T-helper 1 cell treated with Interleukin-12 subunit alpha and Interleukin-12 subunit beta and Interleukin-4 antibody, amounts not matched to agents 30 μg/mL and 1 μg/mL, for 36 hours (primary cell): Measurements from ENCODE around the gene CDX1.

Source experiments
- H3K27ac Mint-ChIP-seq: one replicate; pipeline ENCODE4 v1.8.0; 2021; ENCODE audit warnings: mild to moderate bottlenecking, mixed read lengths
- H3K27me3 Mint-ChIP-seq: one replicate; pipeline ENCODE4 v1.8.0; 2021; ENCODE audit warnings: low read depth, mixed read lengths
- H3K36me3 Mint-ChIP-seq: one replicate; pipeline ENCODE4 v1.8.0; 2021; ENCODE audit warnings: low read depth, mixed read lengths
- H3K4me1 Mint-ChIP-seq: one replicate; pipeline ENCODE4 v1.8.0; 2021; ENCODE audit warnings: low read depth, mixed read lengths
- H3K4me3 Mint-ChIP-seq: one replicate; pipeline ENCODE4 v1.8.0; 2021; ENCODE audit warnings: mild to moderate bottlenecking, moderate library complexity, mixed read lengths
- H3K9me3 Mint-ChIP-seq: one replicate; pipeline ENCODE4 v1.8.0; 2021; ENCODE audit warnings: mixed read lengths

The CDX1 gene

DNA sequence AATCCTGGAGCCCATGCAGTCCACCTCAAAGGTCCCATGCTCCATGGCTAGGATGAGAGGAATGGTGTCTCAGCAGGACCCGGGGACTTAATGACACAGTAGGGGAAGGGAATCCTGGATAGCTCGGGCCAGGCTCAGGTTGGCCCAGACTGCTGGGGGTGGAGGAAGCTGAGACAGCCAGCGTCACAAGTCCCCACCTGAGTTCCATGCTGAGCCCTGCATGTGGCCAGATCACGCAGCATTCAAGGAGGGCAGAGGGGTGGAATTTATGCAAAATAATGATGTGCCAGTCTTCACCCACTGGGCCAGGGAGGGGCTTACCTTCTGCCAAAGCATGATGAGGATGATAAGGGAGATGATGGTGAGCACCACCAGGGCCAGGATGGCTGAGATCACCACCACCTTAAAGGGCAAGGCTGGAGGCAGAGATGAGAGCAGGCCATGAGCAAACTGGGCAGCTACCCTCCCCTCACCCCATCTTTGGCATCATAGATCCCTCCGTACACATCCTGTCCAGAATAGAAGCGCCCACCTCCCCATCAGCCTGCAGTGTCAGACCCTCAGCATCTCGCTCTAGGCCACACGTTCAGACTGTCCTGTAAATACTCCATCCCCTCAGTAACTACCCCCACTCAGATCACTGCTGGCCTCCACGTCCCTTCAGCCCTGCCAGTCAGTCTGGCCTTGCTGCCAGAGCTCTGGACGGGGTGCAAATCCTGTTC, 40.2 kb upstream of the CDX1 start:
- Mint-ChIP-seq H3K27me3 (no peaks in the 10 kb centered on the region), H3K36me3 (no peaks in the 10 kb centered on the region), H3K4me3 (no peak overlapping the region), H3K9me3 (no peaks in the 10 kb centered on the region), H3K27ac (no peak overlapping the region), H3K4me1 (peaks cover 12% of the 10 kb centered on the region)

DNA sequence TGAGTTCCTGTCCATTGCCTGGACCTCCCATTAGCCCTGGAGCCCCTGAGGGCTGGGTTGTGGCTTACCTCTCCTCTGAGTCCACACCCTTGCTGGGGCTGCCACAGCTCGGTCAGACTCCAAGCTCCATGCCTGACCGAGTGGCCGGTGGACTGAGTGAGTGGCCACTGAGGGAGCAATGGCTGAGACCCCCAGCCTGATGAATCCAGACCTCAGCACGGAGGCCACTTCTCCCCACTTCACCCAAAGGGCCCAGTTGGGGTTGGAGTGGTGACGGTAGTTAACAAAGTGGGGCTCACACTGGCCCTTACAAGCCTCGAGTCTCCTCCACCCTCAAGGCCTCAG, 39.7 kb upstream of the CDX1 start:
- peaks cover 12% of the 10 kb centered on the region for H3K4me1 Mint-ChIP-seq
- no peak overlapping the region for H3K4me3 Mint-ChIP-seq
- H3K36me3 Mint-ChIP-seq = no peaks in the 10 kb centered on the region
- H3K27ac Mint-ChIP-seq = no peak overlapping the region
- no peaks in the 10 kb centered on the region for H3K27me3 Mint-ChIP-seq
- H3K9me3 Mint-ChIP-seq = no peaks in the 10 kb centered on the region

DNA sequence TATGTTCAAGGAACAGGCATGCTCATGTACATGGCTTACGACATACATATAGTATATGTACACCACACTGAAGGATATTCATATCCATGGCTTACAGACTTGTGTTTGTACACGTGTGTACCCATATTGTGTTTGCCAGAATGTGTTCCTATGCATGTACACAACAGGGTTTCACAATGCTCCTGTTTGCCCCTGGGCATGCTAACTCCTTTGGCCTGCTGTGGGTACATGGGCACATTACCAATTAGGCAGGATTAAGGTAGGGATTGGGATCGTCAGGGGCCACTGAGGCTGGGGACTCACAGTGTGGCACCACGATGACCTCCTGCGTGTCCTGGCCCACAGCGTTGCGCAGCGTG, 37.1 kb upstream of the CDX1 start:
- Mint-ChIP-seq H3K9me3 (no peaks in the 10 kb centered on the region), H3K4me1 (peaks cover 10% of the 10 kb centered on the region), H3K27me3 (no peaks in the 10 kb centered on the region), H3K27ac (no peak overlapping the region), H3K4me3 (no peak overlapping the region), H3K36me3 (no peaks in the 10 kb centered on the region)

DNA sequence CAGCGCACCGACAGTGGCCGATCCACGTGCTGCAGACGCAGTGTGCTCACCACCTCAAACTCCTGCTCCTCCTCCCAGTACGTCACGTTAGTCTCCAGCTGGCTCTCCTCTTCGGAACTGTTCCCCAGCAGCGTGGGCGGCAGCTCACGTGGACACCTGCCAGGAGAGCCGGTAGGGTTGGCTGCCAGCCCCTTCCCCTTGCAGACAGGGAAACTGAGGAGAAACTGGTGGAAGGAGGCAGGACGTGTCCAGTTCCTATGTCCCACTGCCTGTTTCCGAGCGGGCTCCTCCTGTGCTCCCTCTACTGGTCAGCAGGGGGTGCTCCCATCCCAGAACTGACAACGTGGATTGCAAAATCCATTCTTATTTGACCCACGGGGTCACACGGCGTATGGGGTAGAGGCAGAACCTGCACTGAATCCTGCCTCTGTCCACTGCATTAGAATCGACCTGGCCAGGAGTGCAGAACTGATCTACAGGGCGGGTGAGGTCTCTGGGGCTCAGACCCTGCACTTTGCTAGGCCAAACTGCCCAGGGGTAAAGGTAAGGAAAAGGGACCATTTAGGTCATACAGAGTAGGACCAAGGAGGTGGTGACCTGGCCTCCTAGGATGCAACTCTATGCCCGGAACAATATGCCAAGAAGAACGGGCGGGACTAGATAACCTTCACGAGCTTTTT, 36.6 kb upstream of the CDX1 start:
- no peaks in the 10 kb centered on the region for H3K9me3 Mint-ChIP-seq
- no peak overlapping the region for H3K27ac Mint-ChIP-seq
- H3K4me3 Mint-ChIP-seq = no peak overlapping the region
- H3K4me1 Mint-ChIP-seq = peaks cover 10% of the 10 kb centered on the region
- no peaks in the 10 kb centered on the region for H3K36me3 Mint-ChIP-seq
- H3K27me3 Mint-ChIP-seq = no peaks in the 10 kb centered on the region

DNA sequence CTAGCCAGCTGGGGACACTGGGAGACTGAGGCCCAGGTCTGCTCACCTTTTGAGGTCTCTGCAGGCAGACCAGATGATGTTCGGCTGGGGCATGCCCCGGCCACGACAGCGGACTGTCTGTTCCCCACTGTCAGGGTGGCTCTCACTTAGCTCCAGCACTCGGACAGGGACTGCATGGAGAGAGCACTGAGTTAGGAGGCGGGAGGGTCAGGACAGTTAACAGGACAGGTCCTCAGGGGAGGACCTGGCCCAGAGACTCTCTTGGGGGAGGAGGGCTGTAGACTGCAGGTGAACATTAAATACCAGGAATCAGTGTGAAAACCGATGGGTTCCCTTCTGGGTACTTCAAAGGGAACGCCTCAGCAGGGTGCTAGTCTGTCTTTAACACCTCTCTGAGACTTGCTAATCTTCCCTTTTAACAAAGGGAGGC, 36.1 kb upstream of the CDX1 start:
- Mint-ChIP-seq H3K27ac (peak overlapping the region; percentile 8), H3K36me3 (no peaks in the 10 kb centered on the region), H3K4me1 (peaks cover 10% of the 10 kb centered on the region), H3K4me3 (no peak overlapping the region), H3K9me3 (no peaks in the 10 kb centered on the region), H3K27me3 (no peaks in the 10 kb centered on the region)

DNA sequence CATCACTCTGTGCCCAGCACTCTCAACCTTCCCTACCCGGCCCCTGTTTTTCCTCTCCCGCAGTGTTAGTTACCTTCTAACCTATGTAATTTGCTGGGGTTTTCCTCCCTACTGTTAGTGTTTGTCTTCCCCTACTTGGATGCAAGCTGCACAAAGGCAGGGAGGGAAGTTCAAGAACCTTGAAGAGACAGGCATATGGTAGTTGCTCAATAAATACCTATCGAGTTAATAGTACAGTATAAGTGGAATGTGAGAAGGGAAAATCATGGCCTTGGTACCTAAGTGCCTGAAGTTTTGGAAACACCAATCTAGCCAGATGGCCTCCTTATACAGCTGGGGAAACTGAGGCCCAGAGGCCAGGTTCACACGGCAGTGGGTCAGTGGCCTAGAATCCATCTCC, 35.1 kb upstream of the CDX1 start:
- Mint-ChIP-seq H3K4me1 (peaks cover 10% of the 10 kb centered on the region), H3K36me3 (no peaks in the 10 kb centered on the region), H3K9me3 (no peaks in the 10 kb centered on the region), H3K4me3 (no peak overlapping the region), H3K27me3 (no peaks in the 10 kb centered on the region), H3K27ac (no peak overlapping the region)

DNA sequence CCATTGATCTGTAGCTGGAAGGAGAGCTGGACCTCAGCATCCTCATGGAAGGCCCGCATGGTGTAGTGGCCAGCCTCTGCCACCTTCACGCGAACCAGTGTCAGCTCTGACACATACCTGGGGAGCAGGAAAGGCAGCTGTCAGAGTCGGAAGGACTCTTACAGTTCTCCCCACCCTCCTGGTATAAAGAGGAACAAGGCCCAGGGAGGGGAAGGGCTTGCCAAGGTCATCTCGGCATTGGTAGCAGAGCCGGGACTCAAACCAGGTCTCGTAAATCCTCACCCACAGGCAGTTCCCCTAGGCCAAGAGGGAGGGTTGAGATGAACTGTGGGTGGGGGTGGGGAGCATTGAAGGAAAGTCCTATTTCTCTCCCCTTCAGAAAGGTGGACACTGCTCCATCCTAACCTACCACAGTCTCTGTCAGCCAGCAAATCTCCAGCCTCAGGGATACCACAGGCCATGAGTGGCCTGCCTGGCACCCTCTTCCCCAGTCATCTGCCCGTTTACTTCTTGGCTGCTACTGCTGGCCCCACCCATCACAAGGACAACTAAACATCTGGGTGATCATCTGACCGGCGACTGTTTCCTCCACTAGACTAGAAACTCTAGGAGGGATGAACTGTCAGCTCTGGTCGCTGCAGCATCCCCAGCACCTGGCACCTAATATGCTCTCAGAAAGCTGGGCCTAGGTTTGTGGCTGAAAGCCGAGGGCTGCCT, 34.4 kb upstream of the CDX1 start:
- Mint-ChIP-seq H3K4me3 (no peak overlapping the region), H3K27me3 (no peaks in the 10 kb centered on the region), H3K9me3 (no peaks in the 10 kb centered on the region), H3K36me3 (no peaks in the 10 kb centered on the region), H3K4me1 (peaks cover 10% of the 10 kb centered on the region), H3K27ac (no peak overlapping the region)

DNA sequence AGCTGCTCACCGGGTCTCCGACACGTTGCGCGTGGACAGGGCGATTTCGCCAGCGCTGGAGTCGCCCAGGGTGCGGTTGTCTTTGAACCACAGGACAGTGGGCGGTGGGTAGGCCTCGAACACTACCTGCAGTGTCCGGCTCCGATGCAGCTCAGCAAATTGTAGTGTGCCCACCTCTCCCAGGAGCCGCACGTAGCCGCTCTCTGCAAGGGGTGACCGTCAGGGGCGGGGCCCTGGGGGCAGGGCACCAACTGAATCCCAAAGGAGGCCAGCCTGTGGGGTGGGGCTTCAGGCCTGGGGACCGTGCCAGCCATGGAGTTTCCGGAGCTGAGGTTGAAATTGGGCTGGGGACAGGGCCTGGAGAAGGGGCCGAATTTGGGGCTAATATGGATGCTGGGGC, 33.8 kb upstream of the CDX1 start:
- H3K27me3 Mint-ChIP-seq = no peaks in the 10 kb centered on the region
- peaks cover 10% of the 10 kb centered on the region for H3K4me1 Mint-ChIP-seq
- H3K36me3 Mint-ChIP-seq = no peaks in the 10 kb centered on the region
- no peak overlapping the region for H3K27ac Mint-ChIP-seq
- no peaks in the 10 kb centered on the region for H3K9me3 Mint-ChIP-seq
- no peak overlapping the region for H3K4me3 Mint-ChIP-seq

DNA sequence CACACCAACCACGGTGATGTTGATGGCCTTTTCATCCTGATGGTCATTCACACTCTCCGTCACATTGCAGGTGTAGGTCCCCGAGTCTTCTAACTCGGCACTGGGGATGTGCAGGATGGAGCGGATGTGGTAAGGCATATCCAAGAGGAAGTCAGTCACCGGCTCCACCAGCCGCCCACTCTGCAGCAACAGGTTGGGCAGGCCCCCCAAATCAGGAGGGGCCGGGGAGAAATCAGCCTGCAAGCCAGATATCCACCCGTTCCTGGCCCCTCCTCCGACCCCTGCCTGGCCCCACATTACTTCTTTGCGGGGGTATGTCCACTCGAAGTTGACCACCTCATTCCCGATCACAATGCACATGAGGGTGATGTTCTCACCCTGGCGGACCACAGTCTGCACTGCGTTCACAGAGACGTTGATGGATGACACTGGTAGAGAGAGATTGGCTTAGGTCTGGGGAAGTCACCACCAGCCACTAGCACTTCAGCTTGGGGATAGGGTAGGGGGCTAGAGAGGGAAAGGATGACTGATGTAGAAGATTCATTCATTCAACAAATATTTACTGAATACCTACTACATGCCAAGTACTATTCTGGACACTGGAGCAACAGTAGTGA, 32.9 kb upstream of the CDX1 start:
- H3K27ac Mint-ChIP-seq = no peak overlapping the region
- H3K27me3 Mint-ChIP-seq = no peaks in the 10 kb centered on the region

DNA sequence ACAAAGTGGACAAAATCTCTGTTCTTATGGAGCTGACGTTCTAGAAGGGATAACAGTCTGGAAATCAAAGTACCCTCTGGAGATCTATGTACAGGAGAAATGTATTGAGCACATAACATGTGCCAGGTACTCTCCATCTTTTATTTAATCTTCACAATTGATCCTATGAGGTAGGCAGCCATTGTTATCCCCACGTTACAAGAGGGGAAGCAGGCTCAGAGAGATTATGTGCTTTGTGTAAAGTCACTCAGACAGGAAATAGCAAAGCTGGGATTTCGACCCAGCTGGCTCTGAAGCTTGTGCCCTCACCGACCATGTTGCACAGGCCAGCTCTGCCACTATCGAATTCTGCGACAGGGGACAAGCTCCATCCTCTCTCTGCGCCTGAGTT, 32.4 kb upstream of the CDX1 start:
- H3K27ac Mint-ChIP-seq = no peak overlapping the region
- H3K36me3 Mint-ChIP-seq = no peaks in the 10 kb centered on the region
- no peak overlapping the region for H3K4me3 Mint-ChIP-seq
- peaks cover 8% of the 10 kb centered on the region for H3K4me1 Mint-ChIP-seq
- H3K27me3 Mint-ChIP-seq = no peaks in the 10 kb centered on the region
- H3K9me3 Mint-ChIP-seq = no peaks in the 10 kb centered on the region

More for the DNA sequence above, 32.9 kb upstream of the CDX1 start:
- H3K9me3 Mint-ChIP-seq = no peaks in the 10 kb centered on the region
- H3K4me3 Mint-ChIP-seq = no peak overlapping the region
- no peaks in the 10 kb centered on the region for H3K36me3 Mint-ChIP-seq
- H3K4me1 Mint-ChIP-seq = peaks cover 7% of the 10 kb centered on the region

DNA sequence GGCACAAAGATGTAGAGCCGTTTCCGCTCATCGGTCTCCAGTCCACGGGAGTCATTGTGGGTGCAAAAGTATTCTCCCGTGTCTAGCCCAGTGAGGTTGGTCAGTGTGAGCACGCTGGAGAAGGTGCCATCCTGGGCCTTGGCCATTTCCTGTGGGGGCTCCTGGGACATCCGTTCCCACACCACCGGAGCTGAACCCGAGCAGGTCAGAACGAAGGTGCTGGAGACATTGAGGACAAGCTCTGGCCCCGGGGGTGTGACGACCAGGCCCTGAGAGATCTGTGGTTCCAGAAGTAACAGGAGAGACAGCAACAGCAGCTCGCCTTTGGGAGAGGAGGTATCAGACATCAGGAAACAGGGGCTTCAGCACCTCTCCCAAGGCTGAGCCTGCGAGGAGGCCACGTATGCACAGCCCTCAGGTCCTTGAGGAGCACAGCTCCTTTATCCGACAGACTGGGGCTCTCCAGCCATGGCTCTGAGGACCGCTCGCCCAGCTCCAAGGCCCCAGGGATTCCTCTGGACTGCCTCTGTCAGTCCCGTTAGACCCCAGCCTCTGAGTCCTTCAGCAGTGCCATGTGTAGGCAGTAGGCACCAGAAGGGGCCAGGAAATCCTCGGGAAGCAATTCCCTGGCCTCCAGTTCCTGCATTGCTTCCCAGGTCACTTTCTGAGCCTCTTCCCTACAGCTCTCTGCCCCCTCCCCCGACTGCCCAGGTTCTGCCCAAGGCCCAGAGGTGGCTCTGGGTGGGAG, 30.8 kb upstream of the CDX1 start:
- no peaks in the 10 kb centered on the region for H3K36me3 Mint-ChIP-seq
- H3K4me3 Mint-ChIP-seq = no peak overlapping the region
- no peak overlapping the region for H3K27ac Mint-ChIP-seq
- no peaks in the 10 kb centered on the region for H3K27me3 Mint-ChIP-seq
- peaks cover 8% of the 10 kb centered on the region for H3K4me1 Mint-ChIP-seq
- H3K9me3 Mint-ChIP-seq = no peaks in the 10 kb centered on the region

DNA sequence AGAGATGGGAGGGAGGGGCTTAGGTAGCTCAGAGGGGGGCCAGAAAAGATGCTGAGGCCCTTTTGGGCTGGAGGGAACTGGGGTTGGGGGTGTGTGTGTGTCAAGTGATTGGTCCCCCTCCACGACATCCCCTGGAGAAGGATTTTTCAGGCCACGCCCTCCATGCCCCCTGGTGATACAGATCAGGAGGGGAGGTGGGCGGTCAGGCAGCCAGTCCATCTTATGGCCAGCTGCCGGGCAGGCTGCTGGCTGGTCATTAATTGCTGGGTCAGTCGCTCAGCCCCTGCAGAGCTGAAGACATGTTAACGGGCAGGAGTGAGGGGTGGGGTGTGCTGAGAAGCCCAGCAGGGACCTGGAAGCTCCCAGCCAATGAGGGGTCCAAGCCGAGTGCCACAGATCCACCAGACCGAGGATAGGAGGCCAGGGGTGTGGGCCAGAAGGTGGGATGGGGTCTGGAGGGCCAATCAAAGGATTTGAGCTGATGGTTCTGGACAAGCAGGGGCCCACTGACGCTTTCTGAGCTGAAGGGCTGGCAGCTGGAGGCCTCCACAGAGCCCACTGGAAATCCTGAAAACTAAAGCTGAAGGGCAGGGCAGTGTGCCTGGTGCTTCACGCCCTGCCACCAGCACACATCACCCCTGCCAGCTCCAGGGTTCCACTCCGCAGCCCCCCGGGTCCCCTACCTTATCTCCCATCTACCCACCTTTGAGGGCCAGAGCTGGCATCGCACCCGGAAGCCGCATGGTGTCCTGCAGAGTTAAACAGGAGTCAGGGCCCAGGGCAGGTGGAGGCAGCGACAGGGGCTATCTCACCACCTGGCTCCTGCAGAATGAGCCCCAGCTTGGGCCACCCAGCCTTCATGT, 30.0 kb upstream of the CDX1 start:
- Mint-ChIP-seq H3K4me1 (peaks cover 6% of the 10 kb centered on the region), H3K9me3 (no peaks in the 10 kb centered on the region), H3K36me3 (no peaks in the 10 kb centered on the region), H3K4me3 (no peak overlapping the region), H3K27ac (no peak overlapping the region), H3K27me3 (no peaks in the 10 kb centered on the region)

DNA sequence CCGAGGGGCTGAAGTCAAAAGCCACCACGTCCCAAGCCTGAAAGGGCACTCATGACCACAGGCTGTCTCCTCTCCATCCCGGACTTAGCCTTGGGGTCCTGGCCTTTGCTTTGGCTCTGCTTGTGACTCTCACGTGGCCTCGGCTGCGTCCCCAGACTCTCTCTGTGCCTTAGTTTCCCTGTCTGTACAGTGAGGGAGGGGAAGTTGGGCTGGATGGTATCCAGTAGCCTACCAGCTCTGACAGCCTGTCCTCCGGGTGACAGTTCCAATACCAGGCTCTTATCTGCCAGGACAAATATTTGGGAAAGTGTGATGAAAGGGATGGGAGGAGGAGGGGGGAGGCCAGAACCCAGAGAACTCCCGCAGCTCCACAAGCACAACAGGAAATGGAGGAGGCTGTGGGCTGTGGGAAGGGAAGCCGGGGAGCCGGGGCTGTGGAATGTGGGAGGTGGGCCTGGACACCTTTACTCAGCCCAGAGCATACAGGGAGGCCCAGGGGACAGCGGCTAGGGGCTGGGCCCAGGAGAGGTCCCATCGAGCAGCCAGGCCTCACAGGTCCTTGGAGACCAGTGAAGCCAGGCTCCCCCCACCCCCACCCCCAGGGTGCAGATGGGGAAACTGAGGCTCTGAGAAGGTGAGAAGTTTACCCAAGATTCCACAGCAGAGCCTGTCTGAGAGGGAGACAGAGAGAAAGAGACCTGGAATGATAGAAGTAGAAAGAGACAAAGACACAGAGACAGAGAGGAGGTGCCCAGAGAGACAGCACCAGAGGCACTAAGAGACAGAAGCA, 29.2 kb upstream of the CDX1 start:
- no peak overlapping the region for H3K4me3 Mint-ChIP-seq
- no peaks in the 10 kb centered on the region for H3K9me3 Mint-ChIP-seq
- H3K36me3 Mint-ChIP-seq = no peaks in the 10 kb centered on the region
- H3K27ac Mint-ChIP-seq = no peak overlapping the region
- H3K27me3 Mint-ChIP-seq = no peaks in the 10 kb centered on the region
- H3K4me1 Mint-ChIP-seq = peaks cover 6% of the 10 kb centered on the region
